ENCODE results near the gene PALMD.
A peak's percentile ranks its signal among the peaks of the same experiment; 100 is the strongest.

Gene PALMD

GRCh38 chr1:99676876-99677275 lies 31.0 kb downstream of the PALMD start:
- Histone ChIP-seq H3K27me3 (ENCODE audit: insufficient read depth, low read depth, severe bottlenecking) (no peaks in the 10 kb centered on the region), H3K36me3 (no peaks in the 10 kb centered on the region; the same call in 1 of the 2 replicates), H3K27ac (no peak overlapping the region), H3K9me3 (ENCODE audit: severe bottlenecking) (no peaks in the 10 kb centered on the region), H3K4me3 (ENCODE audit: low read depth, low read length) (no peak overlapping the region)
- DNase-seq: no peak
- TF ChIP-seq CTCF (IDR thresholded peaks at IDR 0.05; ENCODE audit: low read depth, low read length): no peak

- no peak for DNase-seq
- Histone ChIP-seq H3K27me3 (ENCODE audit: insufficient read depth, low read depth, severe bottlenecking) (no peaks in the 10 kb centered on the region), H3K36me3 (no peaks in the 10 kb centered on the region; the same call in 1 of the 2 replicates), H3K27ac (no peak overlapping the region), H3K9me3 (ENCODE audit: severe bottlenecking) (no peaks in the 10 kb centered on the region), H3K4me3 (ENCODE audit: low read depth, low read length) (no peak overlapping the region)
- no peak for TF ChIP-seq CTCF (IDR thresholded peaks at IDR 0.05; ENCODE audit: low read depth, low read length)
These were observed 31.5 kb downstream of the PALMD start for GRCh38 chr1:99677416-99677815.

- Histone ChIP-seq H3K36me3 (no peaks in the 10 kb centered on the region; the same call in 1 of the 2 replicates), H3K27ac (no peak overlapping the region), H3K27me3 (ENCODE audit: insufficient read depth, low read depth, severe bottlenecking) (no peaks in the 10 kb centered on the region), H3K9me3 (ENCODE audit: severe bottlenecking) (no peaks in the 10 kb centered on the region), H3K4me3 (ENCODE audit: low read depth, low read length) (no peak overlapping the region)
- no peak for DNase-seq
- no peak for TF ChIP-seq CTCF (IDR thresholded peaks at IDR 0.05; ENCODE audit: low read depth, low read length)
These were observed 34.4 kb downstream of the PALMD start for GRCh38 chr1:99680270-99680669.

GRCh38 chr1:99681583-99681982 lies 35.7 kb downstream of the PALMD start:
- no peak overlapping the region for H3K4me3 ChIP-seq (ENCODE audit: low read depth, low read length)
- no peaks in the 10 kb centered on the region for H3K9me3 ChIP-seq (ENCODE audit: severe bottlenecking)
- no peaks in the 10 kb centered on the region for H3K27me3 ChIP-seq (ENCODE audit: insufficient read depth, low read depth, severe bottlenecking)
- no peak for TF ChIP-seq CTCF (IDR thresholded peaks at IDR 0.05; ENCODE audit: low read depth, low read length)
- no peak overlapping the region for H3K27ac ChIP-seq
- H3K36me3 ChIP-seq: no peaks in the 10 kb centered on the region; the same call in 1 of the 2 replicates
- no peak for DNase-seq

GRCh38 chr1:99682291-99682751 lies 36.4 kb downstream of the PALMD start:
- Histone ChIP-seq H3K9me3 (ENCODE audit: severe bottlenecking) (no peaks in the 10 kb centered on the region), H3K27me3 (ENCODE audit: insufficient read depth, low read depth, severe bottlenecking) (no peaks in the 10 kb centered on the region), H3K4me3 (ENCODE audit: low read depth, low read length) (no peak overlapping the region), H3K36me3 (no peaks in the 10 kb centered on the region; the same call in 1 of the 2 replicates), H3K27ac (no peak overlapping the region)
- no peak for TF ChIP-seq CTCF (IDR thresholded peaks at IDR 0.05; ENCODE audit: low read depth, low read length)
- DNase-seq: no peak

- Histone ChIP-seq H3K9me3 (ENCODE audit: severe bottlenecking) (no peaks in the 10 kb centered on the region), H3K27ac (no peak overlapping the region), H3K27me3 (ENCODE audit: insufficient read depth, low read depth, severe bottlenecking) (no peaks in the 10 kb centered on the region), H3K36me3 (no peaks in the 10 kb centered on the region), H3K4me3 (ENCODE audit: low read depth, low read length) (no peak overlapping the region)
- peak; percentile 80 for TF ChIP-seq CTCF (IDR thresholded peaks at IDR 0.05; ENCODE audit: low read depth, low read length)
- DNase-seq: peak; percentile 74
These were observed 39.7 kb downstream of the PALMD start for GRCh38 chr1:99685516-99686180.
